ENCODE results near the gene UQCC5.

Gene UQCC5

DNA sequence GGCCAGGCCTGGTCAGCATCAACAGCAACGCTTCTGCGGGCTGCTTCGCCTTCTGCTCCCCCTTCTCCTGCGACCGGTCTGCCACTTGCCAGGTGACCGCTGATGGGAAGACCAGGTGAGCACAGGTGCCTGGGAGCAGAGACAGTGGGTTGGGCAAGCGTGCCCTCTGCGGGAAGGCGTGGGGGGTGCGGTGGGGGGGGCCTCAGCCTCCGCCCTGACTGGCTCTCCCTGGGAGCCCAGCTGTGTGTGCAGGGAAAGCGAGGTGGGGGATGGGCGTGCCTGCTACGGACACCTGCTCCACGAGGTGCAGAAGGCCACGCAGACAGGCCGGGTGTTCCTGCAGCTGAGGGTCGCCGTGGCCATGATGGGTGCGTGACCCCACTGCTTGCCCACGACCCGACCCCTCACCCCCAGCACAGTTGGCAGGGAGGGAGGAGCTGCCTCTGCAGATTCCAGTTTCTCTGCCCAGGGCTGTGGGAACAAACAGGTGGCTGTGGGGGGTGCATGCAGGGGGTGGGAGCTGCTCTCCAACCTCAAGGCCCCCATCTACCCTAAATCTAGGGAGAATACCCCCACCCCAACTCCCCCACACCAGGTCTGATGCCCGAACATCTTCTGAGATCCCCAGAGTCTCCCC is 32.5 kb upstream of the UQCC5 start (continued):
- TF ChIP-seq GLIS2 (tag by site-specific recombination; IDR thresholded peaks at IDR 0.05) (peak; percentile 58; the same call in 1 of the 2 replicates), ZNF223 (tag by site-specific recombination; IDR thresholded peaks at IDR 0.05) (no peak)

DNA sequence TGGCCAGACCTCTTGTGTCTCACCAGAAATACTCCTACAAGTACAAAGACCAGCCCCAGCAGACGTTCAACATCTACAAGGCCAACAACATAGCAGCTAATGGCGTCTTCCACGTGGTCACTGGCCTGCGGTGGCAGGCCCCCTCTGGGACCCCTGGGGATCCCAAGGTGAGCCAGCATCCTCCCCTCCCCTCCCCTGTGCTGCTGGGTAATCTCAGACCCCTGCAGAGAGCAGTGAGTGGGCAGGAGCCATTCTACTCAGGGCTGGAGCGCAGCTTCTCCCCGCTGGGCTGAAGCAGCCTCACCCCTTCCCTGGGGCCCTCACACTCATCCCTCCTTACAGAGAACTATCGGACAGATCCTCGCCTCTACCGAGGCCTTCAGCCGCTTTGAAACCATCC is 31.4 kb upstream of the UQCC5 start:
- POLR2A ChIA-PET = interaction anchor here (1.3 kb wide), 1 partner anchor 31 kb away, joined by 5 read pairs; the partner anchor contains the start of gene UQCC5

DNA sequence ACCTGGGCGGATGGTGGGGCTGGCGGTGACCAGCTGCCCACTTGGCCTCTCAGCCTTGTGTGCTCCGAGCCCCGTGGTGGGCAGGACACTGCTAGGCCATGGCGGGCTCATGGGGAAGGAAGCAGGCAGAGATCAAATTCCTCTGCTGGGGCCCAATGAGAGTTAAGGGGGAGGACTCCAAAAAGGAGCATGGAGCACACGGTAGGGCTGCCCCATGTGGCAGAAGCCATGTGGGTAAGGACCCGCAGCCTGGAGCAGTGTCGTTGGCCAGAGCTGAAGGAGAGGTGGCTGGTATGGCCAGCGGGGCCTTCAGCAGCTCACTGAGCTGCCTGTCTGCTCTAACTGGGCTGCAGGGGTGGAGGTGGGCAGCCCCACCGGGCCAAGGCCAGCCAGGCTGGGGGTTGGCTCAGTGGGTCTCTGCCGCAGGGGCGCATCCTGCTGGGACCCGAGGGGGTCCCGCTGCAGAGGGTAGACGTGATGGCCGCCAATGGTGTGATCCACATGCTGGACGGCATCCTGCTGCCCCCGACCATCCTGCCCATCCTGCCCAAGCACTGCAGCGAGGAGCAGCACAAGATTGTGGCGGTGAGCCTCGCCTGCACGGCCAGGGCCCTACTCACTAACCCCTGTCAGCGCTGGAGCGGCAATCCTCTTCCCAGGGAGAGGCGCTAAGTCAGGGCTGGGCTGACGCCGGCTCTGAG is 30.0 kb upstream of the UQCC5 start:
- no peaks in the 10 kb centered on the region for H3K9me3 ChIP-seq (ENCODE audit: control insufficient read depth, insufficient read depth, low read depth, low read length)
- H3K27ac ChIP-seq (ENCODE audit: extremely low read depth, low read depth, low read length) = no peak overlapping the region
- H3K4me3 ChIP-seq (ENCODE audit: low read depth, low read length) = no peak overlapping the region
- no peaks in the 10 kb centered on the region for H3K36me3 ChIP-seq (ENCODE audit: control insufficient read depth in 2 of 2, insufficient read depth in 1 of 2, low read length in 2 of 2)
- H3K4me1 ChIP-seq (ENCODE audit: control insufficient read depth, insufficient read depth, low read length) = no peaks in the 10 kb centered on the region
- ChIA-PET CTCF (interaction anchor here (0.7 kb wide), 1 partner anchor 36 kb away, joined by 3 read pairs; no protein-coding TSS in a partner anchor), POLR2A (no interaction called here)
- TF ChIP-seq SCRT2 (tag by site-specific recombination; IDR thresholded peaks at IDR 0.05) = no peak
- TF ChIP-seq ZNF157 (tag by site-specific recombination; IDR thresholded peaks at IDR 0.05) = no peak
- no peak for TF ChIP-seq ZNF311 (tag by site-specific recombination; IDR thresholded peaks at IDR 0.05; ENCODE audit: borderline replicate concordance)
- no peak for TF ChIP-seq SALL2 (tag by site-specific recombination; IDR thresholded peaks at IDR 0.05; ENCODE audit: borderline replicate concordance)
- no peak for TF ChIP-seq ZNF184 (tag by site-specific recombination; IDR thresholded peaks at IDR 0.05)
- TF ChIP-seq ZNF114 (tag by site-specific recombination; IDR thresholded peaks at IDR 0.05) = no peak
- TF ChIP-seq, protein P1, sequence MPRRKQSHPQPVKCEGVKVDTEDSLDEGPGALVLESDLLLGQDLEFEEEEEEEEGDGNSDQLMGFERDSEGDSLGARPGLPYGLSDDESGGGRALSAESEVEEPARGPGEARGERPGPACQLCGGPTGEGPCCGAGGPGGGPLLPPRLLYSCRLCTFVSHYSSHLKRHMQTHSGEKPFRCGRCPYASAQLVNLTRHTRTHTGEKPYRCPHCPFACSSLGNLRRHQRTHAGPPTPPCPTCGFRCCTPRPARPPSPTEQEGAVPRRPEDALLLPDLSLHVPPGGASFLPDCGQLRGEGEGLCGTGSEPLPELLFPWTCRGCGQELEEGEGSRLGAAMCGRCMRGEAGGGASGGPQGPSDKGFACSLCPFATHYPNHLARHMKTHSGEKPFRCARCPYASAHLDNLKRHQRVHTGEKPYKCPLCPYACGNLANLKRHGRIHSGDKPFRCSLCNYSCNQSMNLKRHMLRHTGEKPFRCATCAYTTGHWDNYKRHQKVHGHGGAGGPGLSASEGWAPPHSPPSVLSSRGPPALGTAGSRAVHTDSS (tag by site-specific recombination; IDR thresholded peaks at IDR 0.05) = no peak
- TF ChIP-seq, protein P2, sequence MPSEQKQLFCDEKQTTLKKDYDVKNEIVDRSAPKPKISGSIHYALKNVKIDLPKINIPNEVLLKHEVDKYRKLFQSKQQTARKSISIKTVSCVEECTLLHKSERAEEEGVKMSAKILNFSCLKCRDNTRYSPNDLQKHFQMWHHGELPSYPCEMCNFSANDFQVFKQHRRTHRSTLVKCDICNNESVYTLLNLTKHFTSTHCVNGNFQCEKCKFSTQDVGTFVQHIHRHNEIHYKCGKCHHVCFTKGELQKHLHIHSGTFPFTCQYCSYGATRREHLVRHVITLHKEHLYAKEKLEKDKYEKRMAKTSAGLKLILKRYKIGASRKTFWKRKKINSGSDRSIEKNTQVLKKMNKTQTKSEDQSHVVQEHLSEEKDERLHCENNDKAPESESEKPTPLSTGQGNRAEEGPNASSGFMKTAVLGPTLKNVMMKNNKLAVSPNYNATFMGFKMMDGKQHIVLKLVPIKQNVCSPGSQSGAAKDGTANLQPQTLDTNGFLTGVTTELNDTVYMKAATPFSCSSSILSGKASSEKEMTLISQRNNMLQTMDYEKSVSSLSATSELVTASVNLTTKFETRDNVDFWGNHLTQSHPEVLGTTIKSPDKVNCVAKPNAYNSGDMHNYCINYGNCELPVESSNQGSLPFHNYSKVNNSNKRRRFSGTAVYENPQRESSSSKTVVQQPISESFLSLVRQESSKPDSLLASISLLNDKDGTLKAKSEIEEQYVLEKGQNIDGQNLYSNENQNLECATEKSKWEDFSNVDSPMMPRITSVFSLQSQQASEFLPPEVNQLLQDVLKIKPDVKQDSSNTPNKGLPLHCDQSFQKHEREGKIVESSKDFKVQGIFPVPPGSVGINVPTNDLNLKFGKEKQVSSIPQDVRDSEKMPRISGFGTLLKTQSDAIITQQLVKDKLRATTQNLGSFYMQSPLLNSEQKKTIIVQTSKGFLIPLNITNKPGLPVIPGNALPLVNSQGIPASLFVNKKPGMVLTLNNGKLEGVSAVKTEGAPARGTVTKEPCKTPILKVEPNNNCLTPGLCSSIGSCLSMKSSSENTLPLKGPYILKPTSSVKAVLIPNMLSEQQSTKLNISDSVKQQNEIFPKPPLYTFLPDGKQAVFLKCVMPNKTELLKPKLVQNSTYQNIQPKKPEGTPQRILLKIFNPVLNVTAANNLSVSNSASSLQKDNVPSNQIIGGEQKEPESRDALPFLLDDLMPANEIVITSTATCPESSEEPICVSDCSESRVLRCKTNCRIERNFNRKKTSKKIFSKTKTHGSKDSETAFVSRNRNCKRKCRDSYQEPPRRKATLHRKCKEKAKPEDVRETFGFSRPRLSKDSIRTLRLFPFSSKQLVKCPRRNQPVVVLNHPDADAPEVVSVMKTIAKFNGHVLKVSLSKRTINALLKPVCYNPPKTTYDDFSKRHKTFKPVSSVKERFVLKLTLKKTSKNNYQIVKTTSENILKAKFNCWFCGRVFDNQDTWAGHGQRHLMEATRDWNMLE (tag by site-specific recombination; conservative IDR thresholded peaks at IDR 0.05; ENCODE audit: low read depth) = no peak
- no peak for TF ChIP-seq BCL11A (tag by site-specific recombination; IDR thresholded peaks at IDR 0.05; ENCODE audit: low read depth)
- no peak for TF ChIP-seq ZNF132 (tag by site-specific recombination; IDR thresholded peaks at IDR 0.05; ENCODE audit: borderline replicate concordance)
- no peak for TF ChIP-seq SP2 (tag by site-specific recombination; IDR thresholded peaks at IDR 0.05)
- TF ChIP-seq ZNF529 (tag by site-specific recombination; IDR thresholded peaks at IDR 0.05; ENCODE audit: insufficient replicate concordance) = no peak
- no peak for TF ChIP-seq ZNF549 (tag by site-specific recombination; IDR thresholded peaks at IDR 0.05)
- TF ChIP-seq, protein P3, sequence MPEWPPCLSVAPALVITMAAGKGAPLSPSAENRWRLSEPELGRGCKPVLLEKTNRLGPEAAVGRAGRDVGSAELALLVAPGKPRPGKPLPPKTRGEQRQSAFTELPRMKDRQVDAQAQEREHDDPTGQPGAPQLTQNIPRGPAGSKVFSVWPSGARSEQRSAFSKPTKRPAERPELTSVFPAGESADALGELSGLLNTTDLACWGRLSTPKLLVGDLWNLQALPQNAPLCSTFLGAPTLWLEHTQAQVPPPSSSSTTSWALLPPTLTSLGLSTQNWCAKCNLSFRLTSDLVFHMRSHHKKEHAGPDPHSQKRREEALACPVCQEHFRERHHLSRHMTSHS (tag by site-specific recombination; IDR thresholded peaks at IDR 0.05) = no peak
- TF ChIP-seq KLF9 (tag by site-specific recombination; IDR thresholded peaks at IDR 0.05; ENCODE audit: low read depth) = no peak
- TF ChIP-seq ZNF341 (tag by site-specific recombination; IDR thresholded peaks at IDR 0.05; ENCODE audit: low read depth) = no peak
- TF ChIP-seq, protein P4, sequence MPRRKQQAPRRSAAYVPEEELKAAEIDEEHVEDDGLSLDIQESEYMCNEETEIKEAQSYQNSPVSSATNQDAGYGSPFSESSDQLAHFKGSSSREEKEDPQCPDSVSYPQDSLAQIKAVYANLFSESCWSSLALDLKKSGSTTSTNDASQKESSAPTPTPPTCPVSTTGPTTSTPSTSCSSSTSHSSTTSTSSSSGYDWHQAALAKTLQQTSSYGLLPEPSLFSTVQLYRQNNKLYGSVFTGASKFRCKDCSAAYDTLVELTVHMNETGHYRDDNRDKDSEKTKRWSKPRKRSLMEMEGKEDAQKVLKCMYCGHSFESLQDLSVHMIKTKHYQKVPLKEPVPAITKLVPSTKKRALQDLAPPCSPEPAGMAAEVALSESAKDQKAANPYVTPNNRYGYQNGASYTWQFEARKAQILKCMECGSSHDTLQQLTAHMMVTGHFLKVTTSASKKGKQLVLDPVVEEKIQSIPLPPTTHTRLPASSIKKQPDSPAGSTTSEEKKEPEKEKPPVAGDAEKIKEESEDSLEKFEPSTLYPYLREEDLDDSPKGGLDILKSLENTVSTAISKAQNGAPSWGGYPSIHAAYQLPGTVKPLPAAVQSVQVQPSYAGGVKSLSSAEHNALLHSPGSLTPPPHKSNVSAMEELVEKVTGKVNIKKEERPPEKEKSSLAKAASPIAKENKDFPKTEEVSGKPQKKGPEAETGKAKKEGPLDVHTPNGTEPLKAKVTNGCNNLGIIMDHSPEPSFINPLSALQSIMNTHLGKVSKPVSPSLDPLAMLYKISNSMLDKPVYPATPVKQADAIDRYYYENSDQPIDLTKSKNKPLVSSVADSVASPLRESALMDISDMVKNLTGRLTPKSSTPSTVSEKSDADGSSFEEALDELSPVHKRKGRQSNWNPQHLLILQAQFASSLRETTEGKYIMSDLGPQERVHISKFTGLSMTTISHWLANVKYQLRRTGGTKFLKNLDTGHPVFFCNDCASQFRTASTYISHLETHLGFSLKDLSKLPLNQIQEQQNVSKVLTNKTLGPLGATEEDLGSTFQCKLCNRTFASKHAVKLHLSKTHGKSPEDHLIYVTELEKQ (tag by site-specific recombination; IDR thresholded peaks at IDR 0.05; ENCODE audit: borderline replicate concordance) = no peak

More for the DNA sequence above, 31.4 kb upstream of the UQCC5 start:
- CTCF ChIA-PET = no interaction called here
- no peak overlapping the region for H3K27ac ChIP-seq (ENCODE audit: extremely low read depth, low read depth, low read length)
- H3K9me3 ChIP-seq (ENCODE audit: control insufficient read depth, insufficient read depth, low read depth, low read length) = no peaks in the 10 kb centered on the region
- no peaks in the 10 kb centered on the region for H3K4me1 ChIP-seq (ENCODE audit: control insufficient read depth, insufficient read depth, low read length)
- TF ChIP-seq ZIC2 (tag by site-specific recombination; IDR thresholded peaks at IDR 0.05) (peak; percentile 81), ZFHX2 (tag by site-specific recombination; conservative IDR thresholded peaks at IDR 0.05) (0 out of 2 replicates have a peak, but pooled peaks have one; percentile 10), ZNF76 (tag by site-specific recombination; IDR thresholded peaks at IDR 0.05; ENCODE audit: borderline replicate concordance, low read depth) (no peak), GLIS1 (tag by site-specific recombination; IDR thresholded peaks at IDR 0.05) (peak; percentile 85)
- no peaks in the 10 kb centered on the region for H3K36me3 ChIP-seq (ENCODE audit: control insufficient read depth in 2 of 2, insufficient read depth in 1 of 2, low read length in 2 of 2)
- no peak overlapping the region for H3K4me3 ChIP-seq (ENCODE audit: low read depth, low read length)
